Measurements from ENCODE around the gene BHLHE40. TPM values are rescaled to one million over a fixed set of nuclear protein-coding genes. Genes with fewer than 3 reads are reported as not detected.
A peak's percentile ranks its signal among the peaks of the same experiment; 100 is the strongest.

Gene BHLHE40
- total and polyA plus RNA-seq, 7 donors, result 11.1 to 81.9 (median 22.2) TPM

- Histone ChIP-seq H3K9me3 (no peaks in the 10 kb centered on the region), H3K36me3 (peaks cover 0 to 4% (median 0%) of the 10 kb centered on the region in 4 donors), H3K27me3 (no peaks in the 10 kb centered on the region), H3K4me3 (peak overlapping the region; percentile 67 to 94 (median 82)), H3K27ac (peak overlapping the region; percentile 98 to 99 (median 98)), H3K4me1 (peaks cover 0 to 35% (median 32%) of the 10 kb centered on the region in 4 donors)
- no peak for DNase-seq
- TF ChIP-seq POLR2AphosphoS5 (IDR thresholded peaks at IDR 0.05) (no peak), POLR2A (IDR thresholded peaks at IDR 0.05) (no peak), CTCF (IDR thresholded peaks at IDR 0.05) (no peak), EP300 (IDR thresholded peaks at IDR 0.05) (no peak)
- 1% methylated on average over 13 of the region's 13 CpGs for WGBS, 2 donors
- intact Hi-C loops (cut with DNase I), result loop anchor here (2.0 to 5.0 kb wide), 3 partner anchors 73 to 236 kb away; no protein-coding TSS in a partner anchor
These were observed 1.4 kb upstream of the BHLHE40 start for GRCh38 chr3:4977853-4978203.

- intact Hi-C loops (cut with DNase I), result loop anchor here (2.0 to 5.0 kb wide), 2 partner anchors 152 to 236 kb away; no protein-coding TSS in a partner anchor
- Histone ChIP-seq H3K27me3 (no peaks in the 10 kb centered on the region), H3K27ac (peak overlapping the region; percentile 98 to 99 (median 98)), H3K4me1 (peaks cover 0 to 41% (median 37%) of the 10 kb centered on the region in 4 donors), H3K36me3 (peaks cover 0 to 10% (median 0%) of the 10 kb centered on the region in 4 donors), H3K9me3 (no peaks in the 10 kb centered on the region), H3K4me3 (peak overlapping the region; percentile 67 to 94 (median 82))
- TF ChIP-seq EP300 (IDR thresholded peaks at IDR 0.05) (peak; percentile 38 to 94 (median 86)), POLR2AphosphoS5 (IDR thresholded peaks at IDR 0.05) (peak; percentile 79 to 94 (median 92)), POLR2A (IDR thresholded peaks at IDR 0.05) (peak; percentile 45 to 66), CTCF (IDR thresholded peaks at IDR 0.05) (no peak)
- 1% methylated on average over 76 of the region's 76 CpGs for WGBS, 2 donors
- DNase-seq, result peak; percentile 99
These were observed 852 bp upstream of the BHLHE40 start for GRCh38 chr3:4978204-4978965.

- peaks cover 0 to 47% (median 43%) of the 10 kb centered on the region in 4 donors for H3K4me1 ChIP-seq
- intact Hi-C loops (cut with DNase I), result loop anchor here (2.0 to 5.0 kb wide), 2 partner anchors 152 to 237 kb away; no protein-coding TSS in a partner anchor
- H3K36me3 ChIP-seq, result peaks cover 0 to 14% (median 0%) of the 10 kb centered on the region in 4 donors
- peak overlapping the region; percentile 67 to 94 (median 82) for H3K4me3 ChIP-seq
- peak; percentile 99 for DNase-seq
- TF ChIP-seq CTCF (IDR thresholded peaks at IDR 0.05) (no peak), EP300 (IDR thresholded peaks at IDR 0.05) (peak in 3 of 4 donors; percentile 61 to 82 (median 61))
- no peaks in the 10 kb centered on the region for H3K27me3 ChIP-seq
- H3K9me3 ChIP-seq, result no peaks in the 10 kb centered on the region
- 1 to 2% methylated on average over 31 of the region's 31 CpGs for WGBS, 2 donors
- peak overlapping the region; percentile 98 to 99 (median 98) for H3K27ac ChIP-seq
These were observed 240 bp upstream of the BHLHE40 start for GRCh38 chr3:4978966-4979427.

- intact Hi-C loops (cut with DNase I), result loop anchor here (10.0 kb wide), 1 partner anchor 486 kb away; the partner anchor contains the start of gene ITPR1
- H3K27ac ChIP-seq, result peak overlapping the region; percentile 98 to 99 (median 98)
- H3K36me3 ChIP-seq, result peaks cover 0 to 14% (median 0%) of the 10 kb centered on the region in 4 donors
- H3K9me3 ChIP-seq, result no peaks in the 10 kb centered on the region
- TF ChIP-seq POLR2AphosphoS5 (IDR thresholded peaks at IDR 0.05) (peak; percentile 63 to 92 (median 86)), POLR2A (IDR thresholded peaks at IDR 0.05) (peak in 1 of 2 donors; percentile 45), CTCF (IDR thresholded peaks at IDR 0.05) (peak; percentile 95 to 98 (median 96)), EP300 (IDR thresholded peaks at IDR 0.05) (peak in 2 of 4 donors; percentile 34 to 36)
- WGBS, 2 donors, result 6 to 13% methylated on average over 32 of the region's 32 CpGs
- H3K4me3 ChIP-seq, result peak overlapping the region; percentile 67 to 94 (median 82)
- no peaks in the 10 kb centered on the region for H3K27me3 ChIP-seq
- DNase-seq, result peak; percentile 97
- H3K4me1 ChIP-seq, result peaks cover 0 to 62% (median 56%) of the 10 kb centered on the region in 4 donors
These were observed 1.3 kb downstream of the BHLHE40 start for GRCh38 chr3:4980229-4981203.

Measured in sigmoid colon (tissue), 7 donors.